Measurements from ENCODE around the gene HIP1. TPM values are rescaled to one million over a fixed set of nuclear protein-coding genes. Genes with fewer than 3 reads are reported as not detected.
"Not testable (repeated sequence)": the region's sequence is repeated elsewhere in the genome, so short reads cannot be mapped to it uniquely, and the experiment has no call there.

Gene HIP1
- total RNA-seq, 1 experiment from 2014 or later: 13.7 TPM

GRCh38 chr7:75604408-75604807, 134.3 kb downstream of the HIP1 start:
- no peaks in the 10 kb centered on the region for H3K27me3 ChIP-seq (replicated peaks; ENCODE audit: control insufficient read depth, insufficient read depth, low read length)
- Mint-ChIP-seq H3K36me3 (ENCODE audit: insufficient read depth, unreplicated experiment) (peaks cover 6% of the 10 kb centered on the region), H3K27ac (ENCODE audit: unreplicated experiment) (no peak overlapping the region), H3K27me3 (ENCODE audit: insufficient read depth, unreplicated experiment) (no peaks in the 10 kb centered on the region), H3K9me3 (ENCODE audit: unreplicated experiment) (no peaks in the 10 kb centered on the region), H3K4me3 (ENCODE audit: unreplicated experiment) (no peak overlapping the region), H3K4me1 (ENCODE audit: low read depth, unreplicated experiment) (no peaks in the 10 kb centered on the region)
- intact Hi-C loops (cut with micrococcal nuclease; ENCODE audit: unreplicated experiment): no loop called here
- no peak for DNase-seq
- POLR2A ChIA-PET: no interaction called here
- H3K4me3 ChIP-seq (ENCODE audit: low read depth, low read length): no peak overlapping the region
- no TSS peak for BruUV-seq (replicated peaks)
- no peaks in the 10 kb centered on the region for H3K4me1 ChIP-seq
- TF ChIP-seq CTCF (IDR thresholded peaks at IDR 0.05; ENCODE audit: insufficient read depth in 1 of 2, low read depth in 1 of 2, low read length in 1 of 2, severe bottlenecking in 1 of 2, unreplicated experiment in 1 of 2): no peak
- no peaks in the 10 kb centered on the region for H3K9me3 ChIP-seq
- CTCF ChIA-PET: no interaction called here
- no peaks in the 10 kb centered on the region for H3K36me3 ChIP-seq (ENCODE audit: control insufficient read depth, insufficient read depth, low read length)

DNA sequence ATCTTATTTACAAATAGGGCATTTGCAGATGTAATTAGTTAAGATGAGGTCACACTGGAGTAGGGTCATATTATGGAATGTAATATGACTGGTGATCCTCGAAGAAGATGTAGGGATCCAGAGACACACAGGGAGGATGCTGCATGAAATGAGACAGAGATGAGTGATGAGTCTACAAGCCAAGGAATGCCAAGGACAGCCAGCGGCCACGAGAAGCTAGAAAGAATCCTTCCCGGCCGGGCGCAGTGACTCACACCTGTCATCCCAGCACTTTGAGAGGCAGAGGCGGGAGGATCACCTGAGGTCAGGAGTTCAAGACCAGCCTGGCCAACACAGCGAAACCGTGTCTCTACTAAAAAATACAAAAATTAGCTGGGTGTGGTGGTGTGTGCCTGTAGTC, 135.9 kb downstream of the HIP1 start:
- CTCF ChIA-PET; H3K9me3 Mint-ChIP-seq (ENCODE audit: unreplicated experiment); BruUV-seq (replicated peaks); DNase-seq; POLR2A ChIA-PET; H3K4me1 ChIP-seq; H3K27me3 ChIP-seq (replicated peaks; ENCODE audit: control insufficient read depth, insufficient read depth, low read length); H3K9me3 ChIP-seq; H3K27me3 Mint-ChIP-seq (ENCODE audit: insufficient read depth, unreplicated experiment); H3K36me3 ChIP-seq (ENCODE audit: control insufficient read depth, insufficient read depth, low read length); H3K36me3 Mint-ChIP-seq (ENCODE audit: insufficient read depth, unreplicated experiment); H3K4me3 ChIP-seq (ENCODE audit: low read depth, low read length); H3K27ac Mint-ChIP-seq (ENCODE audit: unreplicated experiment); H3K4me3 Mint-ChIP-seq (ENCODE audit: unreplicated experiment); H3K4me1 Mint-ChIP-seq (ENCODE audit: low read depth, unreplicated experiment); intact Hi-C loops (cut with micrococcal nuclease; ENCODE audit: unreplicated experiment): not testable (repeated sequence)

GRCh38 chr7:75601539-75601938, 137.2 kb downstream of the HIP1 start:
- BruUV-seq (replicated peaks): no TSS peak
- intact Hi-C loops (cut with micrococcal nuclease; ENCODE audit: unreplicated experiment): no loop called here
- Histone ChIP-seq H3K27me3 (replicated peaks; ENCODE audit: control insufficient read depth, insufficient read depth, low read length) (no peaks in the 10 kb centered on the region), H3K4me1 (peaks cover 8% of the 10 kb centered on the region), H3K4me3 (ENCODE audit: low read depth, low read length) (no peak overlapping the region), H3K9me3 (no peaks in the 10 kb centered on the region), H3K36me3 (ENCODE audit: control insufficient read depth, insufficient read depth, low read length) (no peaks in the 10 kb centered on the region)
- Mint-ChIP-seq H3K36me3 (ENCODE audit: insufficient read depth, unreplicated experiment) (peaks cover 5% of the 10 kb centered on the region), H3K4me3 (ENCODE audit: unreplicated experiment) (no peak overlapping the region), H3K27ac (ENCODE audit: unreplicated experiment) (no peak overlapping the region), H3K9me3 (ENCODE audit: unreplicated experiment) (no peaks in the 10 kb centered on the region), H3K27me3 (ENCODE audit: insufficient read depth, unreplicated experiment) (no peaks in the 10 kb centered on the region), H3K4me1 (ENCODE audit: low read depth, unreplicated experiment) (no peaks in the 10 kb centered on the region)
- CTCF ChIA-PET: no interaction called here
- POLR2A ChIA-PET: interaction anchor here (0.6 kb wide), 1 partner anchor 73 kb away, joined by 3 read pairs; no protein-coding TSS in a partner anchor
- no peak for TF ChIP-seq CTCF (IDR thresholded peaks at IDR 0.05; ENCODE audit: insufficient read depth in 1 of 2, low read depth in 1 of 2, low read length in 1 of 2, severe bottlenecking in 1 of 2, unreplicated experiment in 1 of 2)
- DNase-seq: no peak

- H3K27me3 Mint-ChIP-seq (ENCODE audit: insufficient read depth, unreplicated experiment); H3K27me3 ChIP-seq (replicated peaks; ENCODE audit: control insufficient read depth, insufficient read depth, low read length); H3K9me3 Mint-ChIP-seq (ENCODE audit: unreplicated experiment); POLR2A ChIA-PET; H3K9me3 ChIP-seq; BruUV-seq (replicated peaks); H3K4me3 ChIP-seq (ENCODE audit: low read depth, low read length); H3K36me3 Mint-ChIP-seq (ENCODE audit: insufficient read depth, unreplicated experiment); H3K4me1 ChIP-seq; DNase-seq; intact Hi-C loops (cut with micrococcal nuclease; ENCODE audit: unreplicated experiment); H3K4me3 Mint-ChIP-seq (ENCODE audit: unreplicated experiment); H3K4me1 Mint-ChIP-seq (ENCODE audit: low read depth, unreplicated experiment); CTCF ChIA-PET; H3K27ac Mint-ChIP-seq (ENCODE audit: unreplicated experiment); H3K36me3 ChIP-seq (ENCODE audit: control insufficient read depth, insufficient read depth, low read length): not testable (repeated sequence)
These were observed 138.0 kb downstream of the HIP1 start for GRCh38 chr7:75600748-75601147.

Data from Caco-2 (cell line).